GM19463 (cell line): Measurements from ENCODE around the gene PDZD4.

Source experiments
- ATAC-seq: cut with Tn5 transposase; IDR thresholded peaks from one replicate; pipeline ENCODE4 v1.9.1; 2021; ENCODE audit warnings: mild to moderate bottlenecking, moderate library complexity; ENCODE audit not compliant: unreplicated experiment

Gene PDZD4

GRCh38 chrX:153792368-153792767 is 38.0 kb downstream of the PDZD4 start:
- ATAC-seq: no peak

- no peak for ATAC-seq
These were observed 39.1 kb downstream of the PDZD4 start for GRCh38 chrX:153791104-153791852.

GRCh38 chrX:153789654-153790053 is 40.7 kb downstream of the PDZD4 start:
- ATAC-seq: no peak

- no peak for ATAC-seq
These were observed 43.7 kb downstream of the PDZD4 start for GRCh38 chrX:153786669-153787068.

- no peak for ATAC-seq
These were observed 45.9 kb downstream of the PDZD4 start for GRCh38 chrX:153784325-153784967.

GRCh38 chrX:153783378-153784013 is 46.8 kb downstream of the PDZD4 start:
- ATAC-seq: no peak

- no peak for ATAC-seq
These were observed 47.5 kb downstream of the PDZD4 start for GRCh38 chrX:153782871-153783270.

- no peak for ATAC-seq
These were observed 48.0 kb downstream of the PDZD4 start for GRCh38 chrX:153782313-153782712.

- ATAC-seq: no peak
These were observed 48.8 kb downstream of the PDZD4 start for GRCh38 chrX:153781428-153782047.

GRCh38 chrX:153780678-153781427 is 49.5 kb downstream of the PDZD4 start, which contains the start of gene SRPK3:
Gene SRPK3, plus strand, starts transcription at chrX:153781041. Its CDS starts 46 bp downstream, at chrX:153781087.
- no peak for ATAC-seq

GRCh38 chrX:153779891-153780677 is 50.3 kb downstream of the PDZD4 start:
- ATAC-seq: no peak

GRCh38 chrX:153778684-153779101 is 51.7 kb downstream of the PDZD4 start:
- ATAC-seq: no peak

- no peak for ATAC-seq
These were observed 52.2 kb downstream of the PDZD4 start for GRCh38 chrX:153778181-153778580.

- no peak for ATAC-seq
These were observed 52.9 kb downstream of the PDZD4 start for GRCh38 chrX:153777261-153778090.

- ATAC-seq: no peak
These were observed 53.7 kb downstream of the PDZD4 start for GRCh38 chrX:153776611-153777045.

GRCh38 chrX:153776120-153776599 is 54.2 kb downstream of the PDZD4 start:
- ATAC-seq: no peak

- no peak for ATAC-seq
These were observed 54.8 kb downstream of the PDZD4 start for GRCh38 chrX:153775293-153776119.
